ENCODE measurements around the gene ELOB.

GRCh38 chr16:2777903-2778629 lies 986 bp upstream of the ELOB start:
- TF ChIP-seq, protein P1, sequence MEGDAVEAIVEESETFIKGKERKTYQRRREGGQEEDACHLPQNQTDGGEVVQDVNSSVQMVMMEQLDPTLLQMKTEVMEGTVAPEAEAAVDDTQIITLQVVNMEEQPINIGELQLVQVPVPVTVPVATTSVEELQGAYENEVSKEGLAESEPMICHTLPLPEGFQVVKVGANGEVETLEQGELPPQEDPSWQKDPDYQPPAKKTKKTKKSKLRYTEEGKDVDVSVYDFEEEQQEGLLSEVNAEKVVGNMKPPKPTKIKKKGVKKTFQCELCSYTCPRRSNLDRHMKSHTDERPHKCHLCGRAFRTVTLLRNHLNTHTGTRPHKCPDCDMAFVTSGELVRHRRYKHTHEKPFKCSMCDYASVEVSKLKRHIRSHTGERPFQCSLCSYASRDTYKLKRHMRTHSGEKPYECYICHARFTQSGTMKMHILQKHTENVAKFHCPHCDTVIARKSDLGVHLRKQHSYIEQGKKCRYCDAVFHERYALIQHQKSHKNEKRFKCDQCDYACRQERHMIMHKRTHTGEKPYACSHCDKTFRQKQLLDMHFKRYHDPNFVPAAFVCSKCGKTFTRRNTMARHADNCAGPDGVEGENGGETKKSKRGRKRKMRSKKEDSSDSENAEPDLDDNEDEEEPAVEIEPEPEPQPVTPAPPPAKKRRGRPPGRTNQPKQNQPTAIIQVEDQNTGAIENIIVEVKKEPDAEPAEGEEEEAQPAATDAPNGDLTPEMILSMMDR (IDR thresholded peaks at IDR 0.05), result no peak
- TF ChIP-seq ZFX (IDR thresholded peaks at IDR 0.05; ENCODE audit: borderline replicate concordance), result no peak

Data from 22Rv1 (cell line).